Measurements from ENCODE around the gene CFAP74. TPM values are rescaled to one million over a fixed set of nuclear protein-coding genes. Genes with fewer than 3 reads are reported as not detected.

CFAP74 gene
- total RNA-seq, 4 donors from 2014 or later: 0.24 TPM; not detected in 3

- DNase-seq (ENCODE audit: low spot score): no peak
- no peak for ATAC-seq (ENCODE audit: low FRiP score)
- TF ChIP-seq, protein P1, sequence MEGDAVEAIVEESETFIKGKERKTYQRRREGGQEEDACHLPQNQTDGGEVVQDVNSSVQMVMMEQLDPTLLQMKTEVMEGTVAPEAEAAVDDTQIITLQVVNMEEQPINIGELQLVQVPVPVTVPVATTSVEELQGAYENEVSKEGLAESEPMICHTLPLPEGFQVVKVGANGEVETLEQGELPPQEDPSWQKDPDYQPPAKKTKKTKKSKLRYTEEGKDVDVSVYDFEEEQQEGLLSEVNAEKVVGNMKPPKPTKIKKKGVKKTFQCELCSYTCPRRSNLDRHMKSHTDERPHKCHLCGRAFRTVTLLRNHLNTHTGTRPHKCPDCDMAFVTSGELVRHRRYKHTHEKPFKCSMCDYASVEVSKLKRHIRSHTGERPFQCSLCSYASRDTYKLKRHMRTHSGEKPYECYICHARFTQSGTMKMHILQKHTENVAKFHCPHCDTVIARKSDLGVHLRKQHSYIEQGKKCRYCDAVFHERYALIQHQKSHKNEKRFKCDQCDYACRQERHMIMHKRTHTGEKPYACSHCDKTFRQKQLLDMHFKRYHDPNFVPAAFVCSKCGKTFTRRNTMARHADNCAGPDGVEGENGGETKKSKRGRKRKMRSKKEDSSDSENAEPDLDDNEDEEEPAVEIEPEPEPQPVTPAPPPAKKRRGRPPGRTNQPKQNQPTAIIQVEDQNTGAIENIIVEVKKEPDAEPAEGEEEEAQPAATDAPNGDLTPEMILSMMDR (IDR thresholded peaks at IDR 0.05): no peak
Observed at GRCh38 chr1:1948783-1949182, 54.8 kb downstream of the CFAP74 start.

GRCh38 chr1:1947493-1947892, 56.1 kb downstream of the CFAP74 start:
- no peak for ATAC-seq (ENCODE audit: low FRiP score)
- no peak for DNase-seq (ENCODE audit: low spot score)
- TF ChIP-seq, protein P1 (IDR thresholded peaks at IDR 0.05): no peak

GRCh38 chr1:1946540-1946939, 57.0 kb downstream of the CFAP74 start:
- TF ChIP-seq, protein P1 (IDR thresholded peaks at IDR 0.05): no peak
- ATAC-seq (ENCODE audit: low FRiP score): no peak
- DNase-seq (ENCODE audit: low spot score): no peak

- no peak for DNase-seq (ENCODE audit: low spot score)
- no peak for ATAC-seq (ENCODE audit: low FRiP score)
- TF ChIP-seq, protein P1 (IDR thresholded peaks at IDR 0.05): no peak
Observed at GRCh38 chr1:1945782-1946393, 57.7 kb downstream of the CFAP74 start.

GRCh38 chr1:1943834-1944570, 59.6 kb downstream of the CFAP74 start:
- DNase-seq (ENCODE audit: low spot score) (no peak), ATAC-seq (ENCODE audit: low FRiP score) (peak; percentile 79)
- TF ChIP-seq, protein P1 (IDR thresholded peaks at IDR 0.05): peak in 1 of 3 donors; percentile 61

GRCh38 chr1:1942753-1943656, 60.6 kb downstream of the CFAP74 start:
- TF ChIP-seq, protein P1 (IDR thresholded peaks at IDR 0.05): no peak
- ATAC-seq (ENCODE audit: low FRiP score) (no peak), DNase-seq (ENCODE audit: low spot score) (no peak)
